ENCODE measurements around the gene ZNF764. TPM values are rescaled to one million over a fixed set of nuclear protein-coding genes. Genes with fewer than 3 reads are reported as not detected.

ZNF764 gene
- polyA plus RNA-seq, 3 donors = 0.94 to 4.6 (median 1.0) TPM

- H3K79me2 ChIP-seq (ENCODE audit: insufficient read depth, low read length) = peaks cover 41% of the 10 kb centered on the region
These were observed 23.6 kb downstream of the ZNF764 start, which contains the start of gene ZNF747 for GRCh38 chr16:30534368-30535105. TSS of gene ZNF747 (minus strand) at chr16:30534858. CDS start at chr16:30534679, 179 bp downstream.

More at GRCh38 chr16:30534368-30535105, 23.6 kb downstream of the ZNF764 start, which contains the start of gene ZNF747:
- peak within 1 kb of the TSS; percentile 88 for H2AFZ ChIP-seq (ENCODE audit: insufficient read depth, low read depth, low read length, poor library complexity, severe bottlenecking)
- peak within 1 kb of the TSS; percentile 82 for H3K9ac ChIP-seq (ENCODE audit: insufficient read depth, low read length, poor library complexity, severe bottlenecking)
- peaks cover 28 to 35% of the 10 kb centered on the region in 2 donors for H3K4me1 ChIP-seq (ENCODE audit: control insufficient read depth in 1 of 2, insufficient read depth in 2 of 2, low read length in 2 of 2)
- H3K4me2 ChIP-seq (replicated peaks; ENCODE audit: extremely low read depth, low read length, poor library complexity, severe bottlenecking) = peak within 1 kb of the TSS; percentile 88
- Mint-ChIP-seq H3K9me3 (no peaks in the 10 kb centered on the region), H3K4me3 (peak within 1 kb of the TSS; percentile 90 to 97), H3K27me3 (ENCODE audit: low read depth in 3 of 3) (peaks cover 0 to 6% (median 2%) of the 10 kb centered on the region in 3 donors), H3K36me3 (peaks cover 20 to 30% of the 10 kb centered on the region in 2 donors), H3K4me1 (peaks cover 36% of the 10 kb centered on the region), H3K27ac (peak within 1 kb of the TSS; percentile 87 to 94 (median 91))
- H3K9me3 ChIP-seq (replicated peaks in 1 of 2; ENCODE audit: control insufficient read depth in 1 of 2, insufficient read depth in 1 of 2, low read length in 2 of 2) = no peaks in the 10 kb centered on the region
- intact Hi-C loops (cut with micrococcal nuclease) = loop anchor here (1.0 to 5.0 kb wide), 4 partner anchors 7 to 38 kb away; partner anchors contain the start of genes ZNF688 (in 1 of the 2) and ZNF764 (in 1 of the 2)
- H3K4me3 ChIP-seq (replicated peaks in 1 of 3; ENCODE audit: low read depth in 2 of 3, low read length in 3 of 3) = peak within 1 kb of the TSS; percentile 71 to 91 (median 87)
- WGBS (ENCODE audit: insufficient coverage) = under 1% methylated on average over 70 of the region's 70 CpGs
- H3K36me3 ChIP-seq (replicated peaks in 1 of 2; ENCODE audit: control insufficient read depth in 1 of 2, insufficient read depth in 2 of 2, low read length in 2 of 2) = peaks cover 21 to 28% of the 10 kb centered on the region in 2 donors
- no peaks in the 10 kb centered on the region for H3K27me3 ChIP-seq (ENCODE audit: control insufficient read depth in 2 of 2, insufficient read depth in 2 of 2, low read length in 2 of 2)
- no peak for TF ChIP-seq CTCF (IDR thresholded peaks at IDR 0.05)
- H4K20me1 ChIP-seq (ENCODE audit: insufficient read depth, low read length) = no peaks in the 10 kb centered on the region
- peak; percentile 76 to 82 (median 81) for DNase-seq
- peak within 1 kb of the TSS; percentile 76 to 80 for H3K27ac ChIP-seq (ENCODE audit: low read depth in 1 of 2, low read length in 2 of 2)

All from CD14-positive monocyte (primary cell).